Inferior parietal cortex (tissue), 1 donor: Measurements from ENCODE around the gene EMILIN2.
"Not testable (repeated sequence)": the region's sequence is repeated elsewhere in the genome, so short reads cannot be mapped to it uniquely, and the experiment has no call there.

Experiments
- DNase-seq: peaks from one replicate; pipeline ENCODE4 v3.0.0-alpha.2; 2016; ENCODE audit errors: extremely low spot score

Gene EMILIN2

DNA sequence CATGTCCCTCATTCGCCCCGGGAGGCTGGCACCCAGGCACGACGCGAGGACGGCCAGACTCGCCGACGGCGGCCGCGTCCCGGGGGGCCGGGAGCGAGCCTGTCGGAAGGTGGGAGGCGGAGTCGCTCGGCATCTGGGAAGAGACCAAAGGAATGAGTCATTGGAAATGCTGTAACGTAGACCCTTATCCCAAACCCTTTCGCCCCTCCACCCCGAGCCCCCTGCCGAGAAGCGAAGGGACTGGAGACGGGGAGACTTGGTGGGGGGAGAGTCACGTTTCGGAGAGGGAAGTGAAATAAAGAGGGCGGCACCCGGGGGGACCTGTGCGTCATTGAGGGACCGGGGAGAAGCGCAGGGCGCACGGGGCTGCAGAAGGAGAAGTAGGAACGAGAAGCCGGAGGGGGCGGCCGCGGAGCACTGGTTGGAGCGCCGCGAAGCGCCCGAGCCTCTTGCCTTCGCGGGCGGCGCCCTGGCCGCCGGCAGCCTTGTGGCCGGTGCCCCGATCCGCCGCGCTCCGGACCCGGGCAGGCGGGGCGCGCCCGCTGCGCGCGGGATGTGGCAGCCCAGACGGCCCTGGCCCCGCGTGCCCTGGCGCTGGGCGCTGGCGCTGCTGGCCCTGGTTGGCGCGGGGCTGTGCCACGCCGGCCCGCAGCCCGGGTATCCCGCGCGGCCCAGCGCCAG is at the start of gene EMILIN2:
Gene EMILIN2 (plus strand): TSS at position 371 of the 681 bp plus-strand sequence. CDS start 183 bp downstream, at position 554.
- DNase-seq, result no peak

DNA sequence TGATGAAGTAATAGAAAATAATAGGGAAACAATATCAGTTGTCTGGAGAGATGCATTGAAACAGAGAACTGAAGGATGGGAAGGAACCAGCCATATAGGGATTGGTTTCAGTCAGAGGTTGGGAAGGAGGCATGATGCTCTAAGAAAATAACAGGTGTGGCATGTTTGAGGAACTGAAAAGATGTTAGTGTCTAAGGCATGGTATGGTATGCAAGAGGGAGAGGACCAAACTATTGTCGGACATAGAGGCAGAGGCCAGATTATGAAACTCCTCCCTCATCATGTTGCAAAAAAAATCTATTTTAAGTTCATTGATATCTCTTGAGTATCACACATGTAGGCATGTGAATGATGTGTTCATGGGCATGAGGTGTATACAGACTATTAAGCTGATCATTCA is 48.9 kb upstream of the EMILIN2 start:
- no peak for DNase-seq

DNA sequence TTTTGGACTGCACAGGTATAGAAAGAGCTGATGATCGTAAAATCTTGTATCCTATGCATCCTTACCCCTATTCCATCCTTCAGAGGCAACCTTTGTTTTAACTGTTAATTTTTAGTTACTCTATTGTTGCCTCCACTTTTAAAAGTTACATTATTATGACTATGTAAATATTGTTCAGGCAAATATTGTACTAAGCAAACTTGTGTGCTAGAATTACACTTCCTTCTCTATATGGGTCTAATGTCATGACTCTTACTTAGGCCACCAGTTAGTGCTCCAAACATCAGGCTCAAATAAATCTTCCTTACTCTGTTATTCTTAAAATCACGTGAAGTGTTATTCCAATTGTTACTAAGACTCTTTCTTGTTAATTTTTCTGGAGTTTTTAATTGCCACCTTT is 47.4 kb upstream of the EMILIN2 start:
- no peak for DNase-seq

DNA sequence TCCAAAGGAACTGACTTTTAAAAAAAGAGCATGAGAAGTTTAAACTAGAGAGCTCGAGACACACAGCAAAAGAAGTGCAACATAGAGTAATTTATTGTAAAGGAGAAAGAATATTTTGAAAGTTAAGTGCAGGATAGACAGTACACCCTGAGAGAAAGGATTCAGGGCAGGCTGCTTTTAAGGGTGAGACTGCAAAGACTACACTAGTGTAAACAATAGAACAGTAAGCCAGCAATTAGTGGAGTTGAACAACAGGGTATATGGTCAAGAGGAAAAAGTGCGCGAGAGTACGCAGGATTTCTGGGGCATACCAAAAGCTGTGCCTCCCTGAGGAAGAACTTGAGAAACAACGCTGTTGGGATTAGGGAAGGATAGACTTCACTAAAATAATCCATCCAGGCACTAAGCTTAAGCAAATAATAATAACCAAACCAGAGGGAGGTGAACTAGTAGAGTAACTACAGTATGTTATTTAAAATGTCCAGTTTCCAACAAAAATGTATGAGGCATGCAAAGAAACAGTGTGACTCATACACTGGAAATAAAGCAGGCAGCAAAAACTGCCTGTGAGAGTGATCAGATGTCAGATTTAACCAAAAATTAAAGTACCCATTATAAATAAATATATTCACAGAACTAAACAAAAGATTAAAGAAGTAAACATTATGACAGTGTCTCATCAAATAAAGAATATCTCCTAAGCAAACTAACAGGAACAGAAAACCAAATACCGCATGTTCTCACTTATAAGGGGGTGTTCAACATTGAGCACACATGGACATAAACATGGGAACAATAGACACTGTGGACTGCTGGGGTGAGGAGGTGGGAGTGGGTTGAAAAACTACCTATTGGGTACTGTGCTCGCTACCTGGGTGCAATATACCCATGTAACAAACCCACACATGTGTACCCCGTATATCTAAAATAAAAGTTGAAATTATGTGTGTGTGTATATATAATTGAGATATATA is 40.5 kb upstream of the EMILIN2 start:
- no peak for DNase-seq

DNA sequence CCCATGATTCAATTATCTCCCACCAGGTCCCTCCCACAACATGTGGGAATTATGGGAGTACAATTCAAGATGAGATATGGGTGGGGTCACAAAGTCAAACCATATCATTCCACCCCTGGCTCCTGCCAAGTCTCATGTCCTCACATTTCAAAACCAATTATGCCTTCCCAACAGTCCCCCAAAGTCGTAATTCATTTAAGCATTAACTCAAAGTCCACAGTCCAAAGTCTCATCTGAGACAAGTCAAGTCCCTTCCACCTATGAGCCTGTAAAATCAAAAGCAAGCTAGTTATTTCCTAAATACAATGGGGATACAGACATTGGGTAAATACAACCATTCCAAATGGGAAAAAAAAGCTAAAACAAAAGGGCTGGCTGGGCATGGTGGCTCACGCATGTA is 38.2 kb upstream of the EMILIN2 start:
- not testable (repeated sequence) for DNase-seq

DNA sequence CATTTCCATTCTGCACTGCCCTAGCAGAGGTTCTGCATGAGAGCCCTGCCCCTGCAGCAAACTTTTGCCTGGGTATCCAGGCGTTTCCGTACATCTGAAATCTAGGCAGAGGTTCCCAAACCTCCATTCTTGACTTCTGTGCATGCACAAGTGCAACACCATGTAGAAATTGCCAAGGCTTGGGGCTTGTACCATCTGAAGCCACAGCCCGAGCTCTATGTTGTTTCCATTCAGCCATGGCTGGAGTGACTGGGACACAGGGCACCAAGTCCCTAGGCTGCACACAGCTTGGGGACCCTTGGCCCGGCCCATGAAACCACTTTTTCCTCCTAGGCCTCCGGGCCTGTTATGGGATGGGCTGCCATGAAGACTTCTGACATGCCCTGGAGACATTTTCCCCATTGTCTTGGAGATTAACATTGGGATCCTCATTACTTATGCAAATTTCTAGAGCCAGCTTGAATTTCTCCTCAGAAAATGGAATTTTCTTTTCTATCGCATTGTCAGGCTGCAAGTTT is 37.1 kb upstream of the EMILIN2 start:
- not testable (repeated sequence) for DNase-seq

DNA sequence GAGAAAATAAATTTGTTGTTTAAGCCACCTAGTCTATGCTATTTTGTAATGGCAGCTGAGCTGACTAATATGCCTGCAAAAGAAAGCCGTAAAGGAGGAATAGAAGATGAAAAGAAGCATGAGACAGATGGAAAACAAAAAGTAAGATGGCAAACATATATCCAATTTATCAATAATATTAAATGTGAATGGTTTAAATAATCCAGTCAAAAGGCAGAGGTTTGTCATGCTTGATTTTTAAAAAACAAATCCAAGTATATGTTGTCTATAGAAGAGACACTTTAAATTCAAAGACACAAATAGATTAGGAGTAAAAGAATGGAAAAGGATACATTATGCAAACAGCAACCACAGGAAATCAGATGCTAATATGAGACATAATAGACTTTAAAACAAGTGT is 35.4 kb upstream of the EMILIN2 start:
- no peak for DNase-seq

DNA sequence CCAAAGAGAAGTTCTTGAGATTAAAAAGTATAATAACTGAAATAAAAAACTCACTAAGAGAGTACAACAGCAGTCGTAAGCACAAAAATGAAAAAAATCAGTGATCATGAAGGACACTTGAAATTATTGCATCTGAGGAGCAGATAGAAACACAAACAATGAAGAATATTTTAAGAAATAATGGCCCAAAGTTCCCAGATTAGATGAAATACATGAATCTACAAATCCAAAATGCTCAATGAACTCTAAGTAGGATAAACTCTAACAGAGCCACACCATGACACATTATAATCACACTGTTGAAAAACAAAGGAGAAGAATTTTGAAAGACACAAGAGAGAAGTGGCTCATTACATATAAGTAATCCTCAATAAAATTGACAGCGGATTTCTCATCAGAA is 31.9 kb upstream of the EMILIN2 start:
- DNase-seq, result no peak

DNA sequence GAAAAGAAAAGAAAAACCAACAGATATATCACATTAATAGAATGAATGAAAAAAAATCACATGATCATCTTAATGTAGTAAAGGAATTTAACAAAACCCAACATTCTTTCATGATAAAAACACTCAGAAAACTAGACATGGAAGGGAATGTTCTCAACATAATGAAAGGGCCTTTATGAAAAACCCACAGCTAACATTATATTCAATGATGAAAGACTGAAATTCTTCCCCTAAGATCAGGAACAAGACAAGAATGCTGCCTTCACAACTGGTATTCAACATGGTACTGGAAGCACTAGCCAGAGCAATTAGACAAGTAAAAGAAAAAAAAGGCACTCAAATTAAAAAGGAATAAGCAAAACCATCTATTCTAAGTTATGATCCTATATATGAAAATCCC is 28.5 kb upstream of the EMILIN2 start:
- DNase-seq, result no peak

DNA sequence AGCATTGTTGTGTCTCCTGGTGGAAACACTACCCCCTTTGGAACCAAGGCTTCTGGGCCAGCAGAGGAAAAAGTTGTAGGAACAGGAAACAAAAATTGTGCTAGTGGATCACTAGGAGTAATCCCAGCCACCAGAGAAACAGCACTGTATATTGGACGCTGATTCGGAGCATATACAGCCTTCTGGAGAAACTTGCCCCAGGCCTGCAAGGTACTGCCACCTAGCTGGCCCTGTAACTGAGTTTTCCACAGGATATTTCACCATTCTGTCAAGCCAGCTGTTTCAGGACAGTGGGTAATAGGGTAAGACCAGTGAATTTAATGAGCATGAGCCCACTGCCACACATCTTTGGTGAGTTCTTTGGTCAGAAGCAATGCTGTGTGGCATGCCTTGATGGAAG is 25.1 kb upstream of the EMILIN2 start:
- DNase-seq, result no peak

DNA sequence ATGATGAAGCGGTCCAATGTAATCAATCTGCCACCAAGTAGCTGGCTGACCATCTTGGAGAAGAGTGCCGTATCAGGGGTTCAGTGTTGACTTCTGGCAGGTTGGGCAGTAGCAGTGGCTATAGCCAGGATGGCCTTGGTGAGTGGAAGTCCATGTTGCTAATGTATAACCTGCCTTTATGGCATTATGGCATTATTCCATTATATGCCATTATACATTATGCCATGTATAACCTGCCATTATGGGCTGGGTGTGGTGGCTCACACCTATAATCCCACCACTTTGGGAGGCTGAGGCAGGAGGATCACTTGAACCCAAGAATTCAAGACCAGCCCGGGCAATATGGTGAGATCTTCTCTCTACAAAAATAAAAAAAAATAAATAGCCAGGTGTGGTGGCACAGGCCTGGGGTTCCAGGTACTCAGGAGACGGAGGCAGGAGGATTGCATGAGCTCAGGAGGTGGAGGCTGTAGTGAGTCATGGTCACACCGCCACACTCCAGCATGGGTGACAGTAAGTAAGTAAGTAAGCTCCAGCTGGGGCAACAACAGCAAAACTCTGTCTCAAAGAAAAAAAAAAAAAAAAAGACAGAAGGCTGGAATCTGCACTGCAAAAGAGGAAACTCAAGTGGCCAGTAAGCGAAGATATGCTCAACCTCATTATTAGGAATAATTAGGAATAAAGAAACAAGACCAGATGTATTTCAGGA is 24.4 kb upstream of the EMILIN2 start:
- no peak for DNase-seq

DNA sequence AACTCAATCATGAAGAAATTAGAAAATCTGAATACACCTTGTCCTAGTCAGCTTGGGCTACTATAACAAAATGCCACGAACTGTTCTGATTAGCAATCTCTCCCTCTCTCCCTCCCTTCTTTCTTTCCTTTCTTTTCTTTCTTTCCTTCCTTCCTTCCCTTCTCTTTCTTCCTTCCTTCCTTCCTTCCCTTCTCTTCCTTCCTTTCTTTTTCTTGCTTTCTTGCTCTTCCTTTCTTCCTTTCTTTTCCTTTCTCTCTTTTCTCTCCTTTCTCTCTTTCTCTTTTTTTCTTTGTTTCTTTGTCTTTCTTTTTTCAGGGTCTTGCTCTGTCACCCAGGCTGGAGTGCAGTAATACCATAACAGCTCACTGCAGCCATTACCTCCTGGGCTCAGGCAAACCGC is 23.6 kb upstream of the EMILIN2 start:
- DNase-seq, result no peak

DNA sequence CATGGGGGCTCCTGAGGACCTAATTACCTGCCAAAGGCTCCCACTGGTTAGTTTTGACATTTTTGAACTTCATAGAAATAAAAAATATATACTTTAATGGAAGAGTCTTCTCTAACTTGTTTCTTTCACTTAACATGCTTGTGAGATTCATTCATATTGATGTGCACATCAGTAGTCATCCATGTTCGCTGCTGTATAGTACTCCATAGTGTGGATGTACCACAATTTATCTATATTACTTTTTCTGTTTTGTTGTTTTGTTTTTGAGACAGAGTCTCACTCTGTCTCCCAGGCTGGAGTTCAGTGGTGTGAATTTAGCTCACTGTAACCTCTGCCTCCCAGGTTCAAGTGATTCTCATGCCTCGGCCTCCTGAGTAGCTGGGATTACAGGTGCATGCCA is 22.8 kb upstream of the EMILIN2 start:
- DNase-seq, result no peak

DNA sequence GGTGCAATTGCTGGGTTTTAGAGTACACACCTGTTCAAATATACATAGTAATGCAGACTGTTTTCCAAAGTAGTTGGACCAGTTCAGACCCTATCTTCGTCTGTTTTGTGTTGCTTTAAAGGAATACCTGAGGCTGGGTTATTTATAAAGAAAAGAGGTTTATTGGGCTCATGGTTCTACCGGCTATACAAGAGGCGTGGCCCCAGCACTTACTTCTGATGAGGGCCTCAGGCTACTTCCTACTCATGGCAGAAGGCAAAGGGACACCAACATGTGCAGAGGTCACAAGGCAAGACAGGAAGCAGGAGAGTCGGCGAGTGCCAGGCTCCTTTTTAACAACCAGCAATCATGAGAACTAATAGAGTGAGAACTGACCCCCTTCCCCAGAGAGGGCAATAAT is 21.9 kb upstream of the EMILIN2 start:
- DNase-seq, result no peak

DNA sequence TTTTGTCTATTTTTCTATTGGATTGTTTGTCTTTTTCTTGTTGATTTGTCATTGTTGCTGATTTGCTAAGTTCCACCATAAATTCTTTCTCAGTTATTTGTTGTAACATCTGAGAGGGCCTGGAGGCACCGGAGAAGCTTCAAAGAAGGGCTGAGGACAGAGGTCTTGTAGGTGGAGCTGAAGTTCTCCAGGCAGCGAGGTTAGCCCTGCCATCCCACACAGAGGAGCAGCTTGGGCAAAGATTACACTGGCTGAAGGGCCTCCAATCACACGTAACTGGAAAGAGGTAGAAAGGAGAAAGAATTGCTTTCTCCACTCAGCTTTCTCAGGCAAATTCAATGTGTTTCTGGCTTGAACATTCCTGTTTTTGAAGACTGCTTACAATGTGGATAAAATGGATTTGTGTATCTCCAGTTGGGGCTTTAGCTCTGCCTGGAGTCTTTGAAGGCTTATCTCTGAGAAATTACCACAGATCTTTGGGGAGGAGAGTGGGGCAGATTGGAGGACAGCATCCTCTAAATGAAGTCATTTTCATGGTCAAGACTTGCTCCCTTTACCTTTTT is 21.1 kb upstream of the EMILIN2 start:
- DNase-seq, result no peak

DNA sequence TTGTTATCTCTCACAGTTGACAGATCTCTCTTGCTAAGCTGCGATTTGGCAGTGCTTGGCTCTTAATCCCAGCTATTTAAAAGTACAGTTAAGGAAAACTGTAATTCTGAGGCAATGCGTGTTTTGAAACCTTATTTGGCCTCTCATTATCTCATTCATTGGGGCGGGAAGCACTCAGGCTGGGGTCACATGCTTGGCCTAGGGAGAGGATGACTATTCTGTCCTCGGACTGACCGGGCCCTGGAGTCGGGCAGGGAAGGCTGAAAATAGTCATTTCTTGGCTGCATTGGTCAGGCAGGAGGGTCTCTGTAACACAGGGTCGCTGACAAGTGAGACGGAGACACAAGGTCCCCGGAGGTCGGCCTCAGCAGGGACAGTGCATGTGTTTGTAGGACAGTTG is 20.2 kb upstream of the EMILIN2 start:
- no peak for DNase-seq

DNA sequence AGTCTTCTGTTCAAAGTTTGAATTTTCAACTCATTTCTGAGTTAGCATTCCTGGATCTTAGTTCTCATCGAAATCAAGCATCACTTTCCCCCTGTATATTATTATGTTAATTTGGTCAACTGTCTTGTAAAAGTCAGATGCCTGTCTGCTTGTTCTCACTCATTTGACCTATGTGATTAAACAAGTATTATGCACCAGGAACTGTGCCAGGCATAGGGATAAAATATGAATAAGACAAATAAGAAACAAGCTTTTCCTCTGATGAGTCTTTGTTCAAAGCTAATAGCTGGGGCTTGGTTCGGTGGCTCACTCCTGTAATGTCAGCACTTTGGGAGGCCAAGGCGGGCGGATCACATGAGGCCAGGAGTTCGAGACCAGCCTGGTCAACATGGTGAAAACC is 19.7 kb upstream of the EMILIN2 start:
- no peak for DNase-seq

DNA sequence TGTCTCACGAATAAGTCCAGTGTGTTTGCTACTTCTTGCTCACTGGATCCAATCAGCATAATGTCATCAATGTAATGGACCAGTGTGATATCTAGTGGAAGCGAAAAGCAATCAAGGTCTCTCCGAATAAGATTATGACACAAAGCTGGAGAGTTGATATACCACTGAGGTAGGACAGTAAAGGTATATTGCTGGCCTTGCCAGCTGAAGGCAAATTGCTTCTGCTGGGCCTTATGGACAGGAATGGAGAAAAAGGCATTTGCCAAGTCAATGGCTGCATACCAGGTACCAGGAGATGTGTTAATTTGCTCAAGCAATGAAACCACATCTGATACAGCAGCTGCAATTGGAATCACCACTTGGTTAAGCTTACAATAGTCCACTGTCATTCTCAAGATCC is 10.7 kb upstream of the EMILIN2 start:
- DNase-seq, result not testable (repeated sequence)

DNA sequence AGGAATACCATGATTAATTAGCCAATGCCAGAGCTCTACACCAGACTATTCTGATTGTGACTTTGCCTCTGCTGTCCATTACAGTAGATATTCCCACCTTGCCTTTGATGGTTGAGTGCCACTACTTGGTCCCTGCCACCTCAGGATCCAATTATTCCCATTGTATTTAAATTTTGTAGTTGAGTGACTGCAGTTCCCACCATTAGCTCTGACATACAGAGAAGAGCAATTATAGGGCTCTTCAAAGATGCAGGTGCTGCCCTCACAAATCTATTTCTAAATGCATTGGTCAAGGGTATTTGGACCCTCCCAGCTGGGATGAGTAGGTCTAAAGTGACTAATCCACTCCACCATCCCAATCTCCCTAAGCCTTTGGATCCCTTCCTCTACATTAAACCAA is 9.5 kb upstream of the EMILIN2 start:
- DNase-seq, result not testable (repeated sequence)

DNA sequence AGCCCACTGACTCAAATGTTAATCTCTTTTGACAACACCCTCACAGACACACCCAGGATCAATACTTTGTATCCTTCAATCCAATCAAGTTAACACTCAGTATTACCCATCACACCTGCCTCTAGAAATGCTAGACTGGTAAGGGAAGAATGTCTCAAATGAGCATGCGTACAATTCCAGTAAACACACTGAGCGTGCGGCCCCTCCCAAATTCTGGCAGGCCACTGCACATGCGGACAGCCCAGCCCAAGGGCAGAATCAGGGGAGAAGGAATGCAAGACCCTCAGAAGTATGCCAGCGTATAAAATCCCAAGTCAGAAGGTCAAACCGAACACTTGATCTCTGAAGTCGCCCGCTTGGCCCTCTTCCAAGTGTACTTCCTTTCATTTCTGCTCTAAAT is 7.6 kb upstream of the EMILIN2 start:
- DNase-seq, result no peak

DNA sequence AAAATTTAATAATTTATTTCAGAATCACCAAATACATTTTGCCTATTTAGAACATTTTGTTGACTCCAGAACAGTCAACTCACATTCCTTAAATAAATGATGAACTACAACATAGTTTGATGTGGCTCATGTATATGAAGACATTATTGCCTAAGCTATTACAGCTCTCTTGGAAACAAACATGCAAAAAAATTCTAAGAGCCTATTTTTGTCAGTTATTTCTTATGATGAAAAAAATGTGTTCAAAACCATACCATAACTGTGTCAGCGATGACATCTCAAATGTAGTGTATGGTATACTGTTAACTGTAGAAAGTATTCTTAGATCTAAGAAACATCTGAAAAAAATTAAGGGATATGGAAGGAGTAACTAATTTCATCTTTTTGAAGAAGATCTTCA is 6.3 kb upstream of the EMILIN2 start:
- DNase-seq, result no peak

DNA sequence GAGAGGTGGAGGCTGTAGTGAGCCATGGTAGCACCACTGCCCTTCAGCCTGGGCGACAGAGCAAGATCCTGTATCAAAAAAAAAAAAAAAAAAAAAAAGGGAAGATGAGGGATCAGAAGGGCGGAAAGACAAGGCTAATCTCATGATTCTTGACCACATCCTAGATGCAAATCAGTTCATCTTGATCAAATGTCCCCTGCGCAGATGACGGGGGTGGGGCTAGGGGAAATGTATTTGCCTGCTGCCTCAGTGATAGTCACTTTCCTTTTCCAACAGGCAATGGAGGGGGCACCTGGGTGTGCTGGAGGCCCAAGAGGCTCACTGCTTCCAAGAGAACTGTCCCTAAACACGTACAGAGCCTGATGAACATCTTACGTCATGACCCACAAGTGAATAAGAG is 3.7 kb upstream of the EMILIN2 start:
- DNase-seq, result no peak
